Sciatic nerve (tissue), 2 donors: Measurements from ENCODE around the gene MYL5. TPM values are rescaled to one million over a fixed set of nuclear protein-coding genes. Genes with fewer than 3 reads are reported as not detected.
"Not testable (repeated sequence)": the region's sequence is repeated elsewhere in the genome, so short reads cannot be mapped to it uniquely, and the experiment has no call there.

Experiments
- ATAC-seq: fragments of 200-7000 bp; cut with Tn5 transposase; one replicate; pipeline ENCODE4 v1.9.1; 2020; ENCODE audit warnings: mild to moderate bottlenecking, moderate library complexity
- DNase-seq: peaks from one replicate; pipeline ENCODE4 v3.0.0-alpha.2; 2020; ENCODE audit warnings: low spot score
- intact Hi-C: fragments of 100-400 bp; cut with DNase I; formaldehyde crosslinking; loops from one replicate; pipeline ENCODE4 v1.14.2; 2022
- total RNA-seq: library from RNA; stranded (reverse); fragmentation: NEBNext Ultra II Directional; extraction: Animal tissue kit (Norgen Biotek cat#: 25700); gene quantifications from one replicate; pipeline ENCODE4 v1.2.1, GENCODE V29; 2021
- donor health status: DM: no; HTN: no; CAD: no.
- donor health status: DM: no; HTN: no; CAD: no.

MYL5 gene
- total RNA-seq, 1 donor from 2014 or later: 14.6 TPM

GRCh38 chr4:666436-666810 is 7.9 kb upstream of the MYL5 start:
- intact Hi-C loops: no loop called here
- no peak for ATAC-seq
- no peak for DNase-seq

GRCh38 chr4:666822-667544 is 7.4 kb upstream of the MYL5 start:
- intact Hi-C loops: no loop called here
- DNase-seq (no peak), ATAC-seq (no peak)

GRCh38 chr4:667545-667925 is 6.8 kb upstream of the MYL5 start:
- DNase-seq: no peak
- no peak for ATAC-seq
- intact Hi-C loops: no loop called here

- ATAC-seq, DNase-seq, intact Hi-C loops: not testable (repeated sequence)
Observed at GRCh38 chr4:668219-668618, 6.1 kb upstream of the MYL5 start.

GRCh38 chr4:669806-670559 is 4.4 kb upstream of the MYL5 start:
- ATAC-seq, intact Hi-C loops, DNase-seq: not testable (repeated sequence)

GRCh38 chr4:671769-672168 is 2.6 kb upstream of the MYL5 start:
- no peak for ATAC-seq
- no peak for DNase-seq
- intact Hi-C loops: no loop called here

GRCh38 chr4:673349-674091 is 822 bp upstream of the MYL5 start:
- intact Hi-C loops: no loop called here
- ATAC-seq: no peak
- DNase-seq: no peak

- ATAC-seq: peak; percentile 31
- DNase-seq: no peak
- intact Hi-C loops: no loop called here
Observed at GRCh38 chr4:675036-675882, 917 bp downstream of the MYL5 start.

- DNase-seq (no peak), ATAC-seq (no peak)
- intact Hi-C loops: no loop called here
Observed at GRCh38 chr4:675980-676870, 1.9 kb downstream of the MYL5 start.

GRCh38 chr4:676871-677235 is 2.5 kb downstream of the MYL5 start:
- ATAC-seq (no peak), DNase-seq (no peak)
- intact Hi-C loops: no loop called here

GRCh38 chr4:677431-678293 is 3.3 kb downstream of the MYL5 start:
- no peak for DNase-seq
- ATAC-seq: no peak
- intact Hi-C loops: no loop called here

- DNase-seq: no peak
- intact Hi-C loops: no loop called here
- ATAC-seq: no peak
Observed at GRCh38 chr4:678331-679103, 4.2 kb downstream of the MYL5 start.

GRCh38 chr4:679104-679481 is 4.8 kb downstream of the MYL5 start:
- DNase-seq (no peak), ATAC-seq (no peak)
- intact Hi-C loops: no loop called here

GRCh38 chr4:679629-680028 is 5.3 kb downstream of the MYL5 start:
- ATAC-seq: no peak
- intact Hi-C loops: no loop called here
- no peak for DNase-seq

- intact Hi-C loops: no loop called here
- DNase-seq: no peak
Observed at GRCh38 chr4:680091-680490, 5.7 kb downstream of the MYL5 start.

GRCh38 chr4:680551-680927 is 6.2 kb downstream of the MYL5 start:
- intact Hi-C loops: no loop called here
- ATAC-seq (no peak), DNase-seq (no peak)

More at GRCh38 chr4:680091-680490, 5.7 kb downstream of the MYL5 start:
- no peak for ATAC-seq
